Stimulated activated CD8-positive, alpha-beta memory T cell treated with anti-CD3 and anti-CD28 coated beads, Interleukin-15, amount 100 ng/mL, for 24 hours (primary cell): Measurements from ENCODE around the gene SLC18B1.

Source experiments
- DNase-seq: peaks from one replicate; pipeline ENCODE4 v3.0.0-alpha.2; 2020; ENCODE audit warnings: low read depth

Gene SLC18B1

DNA sequence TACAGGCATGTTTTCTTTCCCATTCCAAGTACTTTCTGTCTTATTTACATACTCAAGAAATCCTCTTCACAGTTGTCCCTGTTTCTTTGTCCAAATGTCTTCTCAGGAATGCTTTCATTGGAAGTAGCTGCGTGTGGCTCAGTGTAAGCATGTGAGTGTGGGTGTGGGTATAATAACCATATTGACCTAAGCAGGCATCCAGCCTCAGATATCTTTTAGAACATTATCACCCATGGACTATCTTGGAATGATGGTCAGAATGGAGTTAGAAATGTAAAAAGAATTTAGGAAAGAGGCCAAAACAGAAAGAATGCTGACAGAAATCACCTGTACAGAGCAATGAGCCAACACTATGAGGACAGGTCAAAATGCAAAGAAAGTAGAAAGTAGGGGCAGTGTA, 57.2 kb downstream of the SLC18B1 start:
- no peak for DNase-seq

- DNase-seq: no peak
These were observed 62.2 kb downstream of the SLC18B1 start for GRCh38 chr6:132736239-132736638.

GRCh38 chr6:132734694-132735236, 63.7 kb downstream of the SLC18B1 start:
- DNase-seq: no peak

- no peak for DNase-seq
These were observed 64.6 kb downstream of the SLC18B1 start for GRCh38 chr6:132733814-132734213.

GRCh38 chr6:132733283-132733682, 65.2 kb downstream of the SLC18B1 start:
- DNase-seq: no peak

DNA sequence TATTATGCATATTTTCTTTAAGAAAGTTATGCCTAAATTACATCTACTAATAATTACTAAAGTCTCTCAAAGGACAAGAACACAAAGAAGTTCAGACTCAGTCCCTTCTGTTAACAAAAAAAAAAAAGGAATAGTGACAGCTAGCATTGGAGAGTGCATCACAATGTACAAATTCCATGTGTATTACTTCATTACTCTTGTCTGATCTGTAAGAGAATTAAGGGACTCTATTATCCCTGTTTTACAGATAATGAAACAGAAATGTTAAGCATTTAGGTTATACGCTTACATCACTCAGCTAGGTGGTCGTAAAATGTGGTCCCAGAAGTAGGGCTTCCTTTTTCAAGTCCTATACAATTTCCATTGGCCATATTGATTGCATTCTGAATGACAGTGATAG, 67.4 kb downstream of the SLC18B1 start:
- no peak for DNase-seq

GRCh38 chr6:132730560-132730959, 67.9 kb downstream of the SLC18B1 start:
- DNase-seq: no peak

DNA sequence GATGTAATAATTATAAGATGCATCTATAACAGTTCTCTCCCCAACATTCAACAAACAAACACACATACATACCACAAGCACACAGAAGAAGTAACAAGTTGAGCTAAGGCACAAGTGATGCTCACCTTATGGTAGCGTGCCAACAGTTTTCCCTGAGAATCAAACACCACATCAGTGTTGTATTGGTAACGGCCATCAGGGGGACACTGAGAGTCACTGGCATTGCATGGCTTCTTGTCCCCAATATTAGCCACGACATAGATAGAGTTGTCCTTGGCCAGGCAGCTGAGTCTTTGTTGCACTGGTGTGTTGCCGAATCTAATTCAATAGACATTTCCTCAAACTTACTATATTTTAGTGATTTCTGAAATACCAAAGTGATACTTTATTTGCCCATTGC, 69.8 kb downstream of the SLC18B1 start:
- no peak for DNase-seq

- DNase-seq: no peak
These were observed 71.8 kb downstream of the SLC18B1 start for GRCh38 chr6:132726608-132726975.

- no peak for DNase-seq
These were observed 72.4 kb downstream of the SLC18B1 start for GRCh38 chr6:132725947-132726607.

DNA sequence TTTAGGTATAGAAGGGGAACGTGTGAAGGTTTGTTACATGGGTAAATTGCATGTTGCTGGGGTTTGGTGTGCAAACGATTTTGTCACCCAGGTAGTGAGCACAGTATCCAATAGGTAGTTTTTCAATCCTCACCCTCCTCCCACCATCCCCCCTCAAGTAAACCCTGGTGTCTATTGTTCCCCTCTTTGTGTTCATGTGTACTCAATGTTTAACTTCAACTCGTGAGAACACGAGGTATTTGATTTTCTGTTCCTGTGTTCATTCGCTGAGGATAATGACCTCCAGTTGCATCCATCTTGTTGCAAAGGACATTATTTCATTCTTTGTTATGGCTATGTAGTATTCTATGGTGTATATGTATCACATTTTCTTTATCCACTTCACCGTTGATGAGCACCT, 73.0 kb downstream of the SLC18B1 start:
- DNase-seq: no peak

DNA sequence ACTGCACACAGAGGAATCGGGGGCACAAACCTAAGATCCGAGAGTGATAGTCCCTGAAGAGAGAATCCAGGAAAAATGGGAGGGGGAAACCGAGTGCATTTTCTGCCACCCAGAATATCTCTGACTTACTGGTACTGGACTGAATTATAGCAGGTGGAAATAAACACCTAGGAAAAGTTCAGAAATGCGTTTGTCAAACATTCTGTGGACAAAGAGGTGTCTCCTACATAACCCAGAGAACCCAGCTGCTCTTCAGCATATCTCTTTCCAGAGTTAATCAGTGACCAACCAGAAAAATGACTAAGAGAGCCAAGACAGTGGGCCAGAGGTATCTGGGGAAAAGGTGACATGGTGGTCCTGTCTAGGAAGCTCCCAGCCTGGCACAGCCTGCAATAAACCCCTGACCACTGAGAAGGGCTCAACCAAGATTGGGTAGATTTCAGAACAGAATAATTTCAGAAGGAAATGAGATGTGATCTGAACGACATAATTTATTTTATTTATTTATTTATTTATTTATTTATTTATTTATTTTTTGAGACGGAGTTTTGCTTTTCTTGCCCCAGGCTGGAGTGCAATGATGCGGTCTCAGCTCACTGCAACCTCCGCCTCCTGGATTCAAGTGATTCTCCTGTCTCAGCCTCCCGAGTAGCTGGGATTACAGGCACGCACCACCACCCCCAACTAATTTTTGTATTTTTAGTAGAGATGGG, 78.5 kb downstream of the SLC18B1 start:
- no peak for DNase-seq
